GM12864 (cell line): ENCODE data around the gene NPPC.

Experiments used
- DNase-seq: peaks from one replicate; pipeline ENCODE4 v3.0.0-alpha.2; 2011; ENCODE audit warnings: low read depth
- H3K4me3 ChIP-seq: 2 replicates; pipeline ENCODE4 v1.5.1; 2011; ENCODE audit warnings: mild to moderate bottlenecking, low read depth, low read length, control low read depth
- CTCF ChIP-seq: IDR thresholded peaks from 2 replicates; pipeline ENCODE4 v1.5.1; 2011; ENCODE audit warnings: low read depth, mild to moderate bottlenecking, moderate library complexity, low read length, control low read depth, inconsistent platforms; ENCODE audit errors: missing control alignments

NPPC gene

GRCh38 chr2:231920795-231921194, 5.4 kb downstream of the NPPC start:
- TF ChIP-seq CTCF = no peak
- H3K4me3 ChIP-seq = no peak overlapping the region
- no peak for DNase-seq

GRCh38 chr2:231920366-231920765, 5.8 kb downstream of the NPPC start:
- DNase-seq = no peak
- no peak overlapping the region for H3K4me3 ChIP-seq
- no peak for TF ChIP-seq CTCF

- H3K4me3 ChIP-seq = no peak overlapping the region
- DNase-seq = no peak
- no peak for TF ChIP-seq CTCF
Measured at GRCh38 chr2:231919341-231920035, 6.7 kb downstream of the NPPC start.

- no peak overlapping the region for H3K4me3 ChIP-seq
- no peak for TF ChIP-seq CTCF
- DNase-seq = no peak
Measured at GRCh38 chr2:231918501-231919330, 7.5 kb downstream of the NPPC start.

GRCh38 chr2:231917280-231918066, 8.7 kb downstream of the NPPC start:
- TF ChIP-seq CTCF = no peak
- no peak for DNase-seq
- H3K4me3 ChIP-seq = no peak overlapping the region

GRCh38 chr2:231914077-231914690, 12.0 kb downstream of the NPPC start:
- no peak for DNase-seq
- H3K4me3 ChIP-seq = no peak overlapping the region
- no peak for TF ChIP-seq CTCF
